Measurements from ENCODE around the gene ZFAND3. TPM values are rescaled to one million over a fixed set of nuclear protein-coding genes. Genes with fewer than 3 reads are reported as not detected.

Gene ZFAND3
- polyA plus RNA-seq, 1 donor (not counting 4 experiments of a cell fraction or from before 2014, with no cell fraction given): 19.6 TPM

DNA sequence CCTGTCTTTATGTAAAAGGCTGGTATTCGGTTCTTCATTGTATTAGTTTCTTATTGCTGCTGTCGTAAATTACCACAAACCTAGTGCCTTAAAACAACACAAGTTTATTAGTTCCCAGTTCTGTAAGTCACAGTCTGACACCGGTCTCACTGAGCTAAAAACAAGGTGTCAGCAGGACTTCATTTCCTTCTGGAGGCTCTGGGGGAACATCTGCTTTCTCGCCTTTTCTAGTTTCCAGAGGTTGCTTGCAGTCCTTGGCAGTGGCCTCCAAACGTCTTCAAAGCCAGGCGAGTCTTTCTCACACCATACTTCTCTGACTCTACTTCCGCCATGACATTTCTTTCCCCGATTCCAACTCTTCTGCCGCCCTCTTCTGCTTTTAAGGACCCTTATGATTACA is 43.0 kb upstream of the ZFAND3 start:
- dilution Hi-C loops (cut with MboI; ENCODE audit: extremely low pct_ligation_motif_present, low sequenced_read_pairs): no loop called here
- H3K4me2 ChIP-seq (ENCODE audit: control insufficient read depth, extremely low read depth, insufficient read depth, low read depth, low read length): no peak overlapping the region

DNA sequence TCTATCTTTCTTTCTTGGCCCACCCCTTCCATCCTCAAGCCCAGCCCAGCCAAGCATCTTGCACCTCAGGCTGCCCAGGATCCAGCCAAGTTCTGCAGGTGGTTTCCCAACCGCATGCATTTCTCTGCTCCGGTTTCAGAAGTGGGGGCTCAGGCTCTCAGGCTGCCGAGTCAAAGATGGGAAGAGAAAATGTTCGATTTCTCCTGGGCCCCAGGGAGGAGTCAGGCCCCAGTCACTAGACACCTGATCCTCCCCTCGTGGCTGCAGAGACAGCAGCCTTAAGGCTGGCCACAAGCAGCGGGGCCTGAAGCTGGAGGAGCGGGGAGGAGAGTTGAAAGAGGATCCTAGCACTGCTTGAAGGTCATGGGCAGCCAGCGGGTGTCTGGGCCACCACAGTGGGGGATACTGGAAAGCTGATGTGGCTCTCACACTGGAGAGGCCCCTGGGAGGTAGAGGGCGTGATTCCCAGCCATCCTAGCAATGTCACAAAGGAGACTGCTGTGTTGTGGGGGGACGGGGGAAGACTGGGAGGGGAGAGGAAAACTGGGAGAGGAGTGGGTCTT is 42.2 kb upstream of the ZFAND3 start:
- no peak overlapping the region for H3K9ac ChIP-seq (ENCODE audit: control insufficient read depth, extremely low read depth, insufficient read depth, low read length)

More for the DNA sequence above, 43.0 kb upstream of the ZFAND3 start:
- H3K9me3 ChIP-seq (ENCODE audit: control insufficient read depth, low read depth, low read length): no peaks in the 10 kb centered on the region
- no peak overlapping the region for H3K9ac ChIP-seq (ENCODE audit: control insufficient read depth, extremely low read depth, insufficient read depth, low read length)
- FAIRE-seq (no peak), DNase-seq (ENCODE audit: low read depth, low spot score) (no peak)
- H3K9me1 ChIP-seq (ENCODE audit: control insufficient read depth, extremely low read depth, insufficient read depth, low read length): no peaks in the 10 kb centered on the region
- no peaks in the 10 kb centered on the region for H3K36me3 ChIP-seq (ENCODE audit: control insufficient read depth in 2 of 2, extremely low read depth in 1 of 2, insufficient read depth in 2 of 2, low read length in 2 of 2)
- TF ChIP-seq CTCF (optimal IDR thresholded peaks at IDR 0.05 in 1 of 3, IDR thresholded peaks at IDR 0.05 in 1 of 3, conservative IDR thresholded peaks at IDR 0.05 in 1 of 3; ENCODE audit: extremely low read depth in 1 of 3, insufficient read depth in 2 of 3, low read length in 3 of 3): no peak
- TF ChIP-seq EZH2 (IDR thresholded peaks at IDR 0.05; ENCODE audit: low read length): no peak
- no peak overlapping the region for H3K27ac ChIP-seq (ENCODE audit: control insufficient read depth, insufficient read depth, low read length)
- no peaks in the 10 kb centered on the region for H3K4me1 ChIP-seq (ENCODE audit: control insufficient read depth, extremely low read depth, insufficient read depth, low read length)
- no peak overlapping the region for H2AFZ ChIP-seq (ENCODE audit: control insufficient read depth, low read length)
- no peaks in the 10 kb centered on the region for H3K79me2 ChIP-seq (ENCODE audit: control insufficient read depth, insufficient read depth, low read length)
- no peaks in the 10 kb centered on the region for H4K20me1 ChIP-seq (ENCODE audit: control insufficient read depth, extremely low read depth, insufficient read depth, low read length)
- H3K27me3 ChIP-seq (ENCODE audit: control insufficient read depth, extremely low read depth, insufficient read depth, low read length): peaks cover 16% of the 10 kb centered on the region
- no peak overlapping the region for H3K4me3 ChIP-seq (ENCODE audit: control insufficient read depth in 2 of 3, extremely low read depth in 1 of 3, insufficient read depth in 2 of 3, low read depth in 1 of 3, low read length in 3 of 3)

More for the DNA sequence above, 42.2 kb upstream of the ZFAND3 start:
- H3K9me1 ChIP-seq (ENCODE audit: control insufficient read depth, extremely low read depth, insufficient read depth, low read length): no peaks in the 10 kb centered on the region
- H2AFZ ChIP-seq (ENCODE audit: control insufficient read depth, low read length): no peak overlapping the region
- no peaks in the 10 kb centered on the region for H4K20me1 ChIP-seq (ENCODE audit: control insufficient read depth, extremely low read depth, insufficient read depth, low read length)
- H3K4me1 ChIP-seq (ENCODE audit: control insufficient read depth, extremely low read depth, insufficient read depth, low read length): no peaks in the 10 kb centered on the region
- no peaks in the 10 kb centered on the region for H3K36me3 ChIP-seq (ENCODE audit: control insufficient read depth in 2 of 2, extremely low read depth in 1 of 2, insufficient read depth in 2 of 2, low read length in 2 of 2)
- H3K79me2 ChIP-seq (ENCODE audit: control insufficient read depth, insufficient read depth, low read length): no peaks in the 10 kb centered on the region
- H3K4me2 ChIP-seq (ENCODE audit: control insufficient read depth, extremely low read depth, insufficient read depth, low read depth, low read length): no peak overlapping the region
- no peak for TF ChIP-seq CTCF (optimal IDR thresholded peaks at IDR 0.05 in 1 of 3, IDR thresholded peaks at IDR 0.05 in 1 of 3, conservative IDR thresholded peaks at IDR 0.05 in 1 of 3; ENCODE audit: extremely low read depth in 1 of 3, insufficient read depth in 2 of 3, low read length in 3 of 3)
- no peak for TF ChIP-seq EZH2 (IDR thresholded peaks at IDR 0.05; ENCODE audit: low read length)
- H3K4me3 ChIP-seq (ENCODE audit: control insufficient read depth in 2 of 3, extremely low read depth in 1 of 3, insufficient read depth in 2 of 3, low read depth in 1 of 3, low read length in 3 of 3): no peak overlapping the region
- dilution Hi-C loops (cut with MboI; ENCODE audit: extremely low pct_ligation_motif_present, low sequenced_read_pairs): no loop called here
- DNase-seq (ENCODE audit: low read depth, low spot score): no peak
- peaks cover 16% of the 10 kb centered on the region for H3K27me3 ChIP-seq (ENCODE audit: control insufficient read depth, extremely low read depth, insufficient read depth, low read length)
- no peaks in the 10 kb centered on the region for H3K9me3 ChIP-seq (ENCODE audit: control insufficient read depth, low read depth, low read length)
- no peak for FAIRE-seq
- no peak overlapping the region for H3K27ac ChIP-seq (ENCODE audit: control insufficient read depth, insufficient read depth, low read length)

Measured in keratinocyte (primary cell).